GM19397 (cell line): Measurements from ENCODE around the gene SERAC1.

Experiments used
- ATAC-seq: cut with Tn5 transposase; IDR thresholded peaks from one replicate; pipeline ENCODE4 v1.9.1; 2021; ENCODE audit warnings: mild to moderate bottlenecking, moderate library complexity; ENCODE audit not compliant: unreplicated experiment

SERAC1 gene

DNA sequence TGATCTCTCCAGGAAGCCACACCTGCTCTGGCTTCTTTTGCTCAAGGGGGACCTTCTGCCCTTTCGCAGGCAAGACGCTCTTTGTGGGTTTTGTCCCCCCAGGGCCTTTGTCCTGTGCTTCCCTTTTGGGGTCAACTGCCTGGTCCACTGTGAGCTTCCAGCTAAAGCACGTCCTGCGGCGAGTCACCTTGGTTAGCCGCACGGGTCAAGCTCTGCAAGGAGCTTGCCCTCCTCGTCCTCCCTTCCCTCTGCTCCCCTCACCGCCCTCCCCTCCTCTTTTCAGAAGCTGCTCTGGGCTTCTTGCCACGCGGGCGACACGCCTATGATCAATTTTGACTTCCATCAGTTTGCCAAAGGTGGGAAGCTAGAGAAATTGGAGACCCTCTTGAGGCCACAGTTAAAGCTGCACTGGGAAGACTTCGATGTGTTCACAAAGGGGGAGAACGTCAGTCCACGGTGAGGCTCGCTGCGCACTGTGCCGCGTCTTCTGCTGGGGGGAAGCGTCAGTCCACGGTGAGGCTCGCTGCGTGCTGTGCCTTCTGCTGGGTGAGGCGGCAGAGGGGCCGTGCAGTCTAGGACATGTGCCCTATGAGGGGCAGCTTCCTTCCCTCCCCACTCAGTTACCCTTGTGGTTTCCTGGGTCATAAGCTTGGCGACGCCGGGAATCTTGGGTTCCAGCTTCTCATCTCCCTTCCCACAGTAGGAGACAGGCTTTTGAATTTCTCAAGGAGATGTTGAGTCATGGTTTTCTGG is 106.2 kb downstream of the SERAC1 start:
- ATAC-seq, result no peak

DNA sequence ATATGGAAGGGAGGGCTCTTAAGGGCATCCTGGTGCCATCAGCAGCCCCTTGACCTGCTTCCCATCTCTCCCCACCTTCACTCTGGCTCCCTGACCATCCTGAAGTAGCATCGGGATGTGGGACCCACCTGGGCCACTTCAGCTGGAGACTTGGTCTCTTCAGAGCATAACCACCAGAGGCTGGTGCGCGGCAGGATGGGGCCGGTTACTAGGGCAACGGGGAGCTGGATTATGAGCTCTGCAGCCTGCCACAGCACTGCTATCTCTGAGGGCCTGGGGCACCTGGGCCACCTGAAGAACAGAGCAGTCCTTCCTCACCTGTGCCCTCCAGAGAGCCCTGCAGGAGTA is 106.7 kb downstream of the SERAC1 start:
- ATAC-seq, result no peak

- ATAC-seq, result no peak
Observed at GRCh38 chr6:158060455-158061360, 107.4 kb downstream of the SERAC1 start.
